Fibroblast of villous mesenchyme (primary cell): ENCODE measurements around the gene FARP2. TPM values are rescaled to one million over a fixed set of nuclear protein-coding genes. Genes with fewer than 3 reads are reported as not detected.

Experiments used
- DNase-seq: peaks from one replicate; pipeline ENCODE4 v3.0.0-alpha.2; 2010; ENCODE audit warnings: low read depth
- H3K4me3 ChIP-seq: 2 replicates; pipeline ENCODE4 v1.5.1; 2011; ENCODE audit warnings: low read depth, mild to moderate bottlenecking, low read length
- total RNA-seq: library from RNA; depleted of rRNA; stranded (reverse); fragments of >200 nt; gene quantifications from 2 replicates; pipeline ENCODE4 v1.2.3, GENCODE V29; 2012
- TF ChIP-seq, protein P1 (sequence below): IDR thresholded peaks from 2 replicates; pipeline ENCODE4 v1.5.1; 2012; ENCODE audit warnings: low read depth, mild to moderate bottlenecking, low read length; ENCODE audit not compliant: insufficient read depth

The FARP2 gene
- total RNA-seq, 1 donor: 37.6 TPM

DNA sequence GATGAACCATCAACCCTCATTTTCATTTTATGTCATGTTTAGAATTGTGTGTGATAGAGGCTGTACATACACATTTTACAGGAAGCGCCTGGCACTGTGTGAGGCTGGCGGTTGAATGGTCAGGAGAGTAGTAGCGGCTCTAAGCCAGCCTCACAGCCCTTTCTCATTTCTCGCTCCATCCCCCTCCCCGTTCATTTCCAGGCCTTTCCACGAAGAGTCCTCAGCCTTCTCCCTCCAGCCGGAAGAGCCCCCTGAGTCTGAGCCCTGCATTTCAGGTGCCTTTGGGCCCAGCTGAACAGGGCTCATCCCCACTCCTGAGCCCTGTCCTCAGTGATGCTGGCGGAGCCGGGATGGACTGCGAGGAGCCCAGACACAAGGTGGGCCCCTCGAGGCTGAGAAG lies 100.5 kb downstream of the FARP2 start:
- no peak for DNase-seq
- TF ChIP-seq, protein P1, sequence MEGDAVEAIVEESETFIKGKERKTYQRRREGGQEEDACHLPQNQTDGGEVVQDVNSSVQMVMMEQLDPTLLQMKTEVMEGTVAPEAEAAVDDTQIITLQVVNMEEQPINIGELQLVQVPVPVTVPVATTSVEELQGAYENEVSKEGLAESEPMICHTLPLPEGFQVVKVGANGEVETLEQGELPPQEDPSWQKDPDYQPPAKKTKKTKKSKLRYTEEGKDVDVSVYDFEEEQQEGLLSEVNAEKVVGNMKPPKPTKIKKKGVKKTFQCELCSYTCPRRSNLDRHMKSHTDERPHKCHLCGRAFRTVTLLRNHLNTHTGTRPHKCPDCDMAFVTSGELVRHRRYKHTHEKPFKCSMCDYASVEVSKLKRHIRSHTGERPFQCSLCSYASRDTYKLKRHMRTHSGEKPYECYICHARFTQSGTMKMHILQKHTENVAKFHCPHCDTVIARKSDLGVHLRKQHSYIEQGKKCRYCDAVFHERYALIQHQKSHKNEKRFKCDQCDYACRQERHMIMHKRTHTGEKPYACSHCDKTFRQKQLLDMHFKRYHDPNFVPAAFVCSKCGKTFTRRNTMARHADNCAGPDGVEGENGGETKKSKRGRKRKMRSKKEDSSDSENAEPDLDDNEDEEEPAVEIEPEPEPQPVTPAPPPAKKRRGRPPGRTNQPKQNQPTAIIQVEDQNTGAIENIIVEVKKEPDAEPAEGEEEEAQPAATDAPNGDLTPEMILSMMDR: no peak
- H3K4me3 ChIP-seq: no peak overlapping the region

DNA sequence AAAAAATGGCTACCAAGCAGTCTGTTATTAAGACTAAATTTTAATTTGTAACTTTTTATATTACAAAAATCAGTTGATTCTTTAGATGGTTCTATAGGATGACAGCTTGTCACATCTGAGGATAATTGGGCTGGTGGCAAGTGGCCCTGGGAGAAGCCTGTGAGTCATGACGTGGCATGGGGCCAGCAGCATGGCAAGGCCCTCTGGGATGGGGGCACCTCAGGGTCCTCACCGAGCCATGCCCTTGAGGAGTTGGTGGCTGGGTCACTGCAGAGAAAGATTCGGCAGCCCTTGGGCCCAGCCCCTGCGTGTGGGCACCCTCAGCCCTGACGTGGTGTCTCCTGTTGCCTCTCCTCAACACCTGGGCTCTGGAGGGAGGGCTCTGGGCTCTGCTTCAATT lies 102.6 kb downstream of the FARP2 start:
- H3K4me3 ChIP-seq: no peak overlapping the region
- TF ChIP-seq, protein P1: no peak
- no peak for DNase-seq

GRCh38 chr2:241459520-241459919 lies 103.4 kb downstream of the FARP2 start:
- no peak for DNase-seq
- no peak overlapping the region for H3K4me3 ChIP-seq
- TF ChIP-seq, protein P1: no peak

- TF ChIP-seq, protein P1: no peak
- no peak for DNase-seq
- no peak overlapping the region for H3K4me3 ChIP-seq
These were observed 104.5 kb downstream of the FARP2 start for GRCh38 chr2:241460631-241461030.

DNA sequence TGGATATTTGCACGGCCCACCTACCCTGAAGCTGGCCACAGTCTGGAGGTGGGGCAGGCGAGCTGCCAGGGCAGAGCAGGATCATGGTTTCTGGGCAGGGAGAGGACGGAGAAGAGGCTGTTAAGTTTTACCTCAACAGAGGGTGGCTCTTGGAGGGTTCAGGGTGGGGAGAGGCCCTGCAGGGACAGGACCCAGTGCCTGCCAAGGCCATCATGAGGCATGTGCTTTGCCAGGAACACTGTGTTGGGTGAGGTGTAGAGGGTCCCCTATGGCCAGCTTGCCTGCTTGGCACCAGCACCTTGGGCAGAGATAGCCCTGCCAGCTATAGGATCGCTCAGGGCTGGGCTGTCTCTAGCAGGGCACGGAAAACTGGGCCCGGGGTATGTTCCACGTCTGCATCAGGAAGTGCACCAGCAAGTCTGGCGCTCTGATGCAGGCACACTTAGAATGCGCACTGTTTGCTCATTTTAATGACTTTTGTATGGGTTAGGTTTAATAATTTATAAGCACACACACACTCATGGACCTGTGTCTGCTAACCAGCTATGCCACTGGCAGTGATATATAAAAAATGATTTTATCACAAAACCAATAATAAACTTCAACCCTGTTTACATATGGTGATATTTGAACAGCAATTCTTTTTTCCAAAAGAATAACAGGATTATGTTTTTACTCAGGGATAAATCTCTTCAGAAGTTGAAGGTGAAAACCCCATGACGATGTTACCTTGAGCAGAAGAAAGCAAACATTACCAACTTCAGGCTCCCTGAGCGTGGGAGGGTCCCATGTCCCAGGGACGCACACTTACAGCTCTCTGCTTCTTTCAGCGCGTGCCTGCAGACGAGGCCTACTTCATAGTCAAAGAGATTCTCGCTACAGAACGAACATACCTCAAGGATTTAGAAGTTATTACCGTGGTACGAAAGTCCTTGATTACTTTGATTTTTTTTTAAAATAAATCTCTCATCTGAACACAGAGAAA lies 105.9 kb downstream of the FARP2 start:
- no peak overlapping the region for H3K4me3 ChIP-seq
- TF ChIP-seq, protein P1: no peak
- no peak for DNase-seq

DNA sequence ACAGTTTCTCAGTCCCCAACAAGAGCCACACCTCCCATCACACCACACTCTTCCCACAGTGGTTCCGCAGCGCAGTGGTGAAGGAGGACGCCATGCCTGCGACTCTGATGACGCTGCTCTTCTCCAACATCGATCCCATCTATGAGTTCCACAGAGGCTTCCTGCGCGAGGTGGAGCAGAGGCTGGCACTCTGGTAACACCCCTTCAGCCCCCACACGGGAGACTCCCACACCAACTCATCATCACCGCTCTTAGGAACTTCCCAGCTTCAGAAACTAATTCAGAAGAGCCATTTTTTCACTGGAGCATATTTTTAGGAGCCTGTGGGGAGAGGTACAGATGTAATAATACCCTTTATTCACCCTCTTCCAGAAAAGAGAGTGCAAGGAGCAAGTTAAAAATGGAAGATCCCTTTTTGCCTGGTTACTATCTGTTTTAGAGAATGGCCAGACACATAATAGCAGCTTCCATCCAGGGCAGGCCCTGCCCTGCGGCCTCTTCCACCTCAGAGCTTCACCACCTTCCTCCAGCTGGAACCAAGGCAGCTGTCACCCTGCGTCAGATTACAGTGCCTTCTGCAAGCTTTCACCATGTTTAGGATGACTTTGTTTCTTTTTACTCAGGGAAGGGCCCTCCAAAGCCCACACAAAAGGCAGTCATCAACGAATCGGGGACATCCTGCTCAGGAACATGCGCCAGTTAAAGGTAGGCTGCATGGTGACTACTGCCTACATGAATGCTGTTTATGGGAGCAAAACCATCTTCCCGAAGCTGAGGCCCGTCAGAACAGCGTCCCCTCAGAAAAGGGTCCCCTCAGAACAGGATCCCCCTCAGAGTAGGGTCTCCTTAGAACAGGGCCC lies 107.4 kb downstream of the FARP2 start:
- TF ChIP-seq, protein P1: no peak
- no peak overlapping the region for H3K4me3 ChIP-seq
- no peak for DNase-seq
